Kidney tubule cell (primary cell): ENCODE data around the gene S100A10.
A peak's percentile ranks its signal among the peaks of the same experiment; 100 is the strongest.

ENCODE experiments used
- DNase-seq: peaks from one replicate; pipeline ENCODE4 v3.0.0-alpha.2; 2018; ENCODE audit warnings: low spot score

S100A10 gene

GRCh38 chr1:151935894-151936602, 57.6 kb downstream of the S100A10 start:
- DNase-seq, result no peak

GRCh38 chr1:151935154-151935553, 58.5 kb downstream of the S100A10 start:
- no peak for DNase-seq

GRCh38 chr1:151934048-151934493, 59.6 kb downstream of the S100A10 start:
- peak; percentile 72 for DNase-seq
